GM12865 (cell line): ENCODE measurements around the gene FAM168B.
"Not testable (repeated sequence)": the region's sequence is repeated elsewhere in the genome, so short reads cannot be mapped to it uniquely, and the experiment has no call there.

Experiments used
- DNase-seq: peaks from one replicate; pipeline ENCODE4 v3.0.0; 2010; ENCODE audit warnings: low read depth
- H3K4me3 ChIP-seq: 2 replicates; pipeline ENCODE4 v1.5.1; 2011; ENCODE audit warnings: mild to moderate bottlenecking, low read depth, low read length, control low read depth
- CTCF ChIP-seq: IDR thresholded peaks from 2 replicates; pipeline ENCODE4 v1.5.1; 2011; ENCODE audit warnings: low read length, control low read depth, low read depth, inconsistent platforms; ENCODE audit not compliant: insufficient read depth; ENCODE audit errors: missing control alignments

FAM168B gene

GRCh38 chr2:131126436-131126835 lies 33.2 kb upstream of the FAM168B start:
- H3K4me3 ChIP-seq = no peak overlapping the region
- no peak for TF ChIP-seq CTCF
- no peak for DNase-seq

GRCh38 chr2:131125195-131125757 lies 32.0 kb upstream of the FAM168B start:
- DNase-seq = no peak
- TF ChIP-seq CTCF = no peak
- no peak overlapping the region for H3K4me3 ChIP-seq

GRCh38 chr2:131123192-131123591 lies 29.9 kb upstream of the FAM168B start:
- TF ChIP-seq CTCF = no peak
- DNase-seq = no peak
- H3K4me3 ChIP-seq = no peak overlapping the region

- no peak for DNase-seq
- no peak for TF ChIP-seq CTCF
- H3K4me3 ChIP-seq = no peak overlapping the region
Observed at GRCh38 chr2:131122496-131122895, 29.2 kb upstream of the FAM168B start.

GRCh38 chr2:131121464-131121863 lies 28.2 kb upstream of the FAM168B start:
- TF ChIP-seq CTCF = no peak
- no peak overlapping the region for H3K4me3 ChIP-seq
- no peak for DNase-seq

GRCh38 chr2:131120815-131121317 lies 27.6 kb upstream of the FAM168B start:
- DNase-seq = no peak
- TF ChIP-seq CTCF = no peak
- H3K4me3 ChIP-seq = no peak overlapping the region

GRCh38 chr2:131115752-131116151 lies 22.5 kb upstream of the FAM168B start:
- no peak for DNase-seq
- H3K4me3 ChIP-seq = no peak overlapping the region
- no peak for TF ChIP-seq CTCF

- not testable (repeated sequence) for DNase-seq, H3K4me3 ChIP-seq
Observed at GRCh38 chr2:131114950-131115349, 21.7 kb upstream of the FAM168B start.
